ENCODE results near the gene TOP3A. TPM values are rescaled to one million over a fixed set of nuclear protein-coding genes. Genes with fewer than 3 reads are reported as not detected.

Gene TOP3A
- total RNA-seq, 1 experiment from 2014 or later: 68.7 TPM

DNA sequence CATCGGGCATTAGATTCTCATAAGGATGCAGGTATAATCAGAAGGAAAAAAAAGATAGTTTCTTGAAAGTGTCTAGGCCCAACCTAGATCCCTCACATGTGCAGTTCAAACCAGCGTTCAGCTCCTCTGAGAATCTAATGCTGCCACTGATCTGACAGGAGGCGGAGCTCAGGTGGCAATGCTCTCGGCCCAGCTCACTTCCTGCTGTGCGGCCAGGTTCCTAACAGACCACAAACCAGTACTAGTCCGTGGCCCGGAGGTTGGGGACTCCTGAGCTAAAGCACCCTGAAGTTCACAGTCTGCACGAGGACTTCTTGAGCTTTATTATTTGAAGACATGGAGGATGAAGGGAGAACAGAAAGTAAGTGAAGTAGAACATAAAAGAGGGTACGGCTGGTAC, 17.1 kb upstream of the TOP3A start:
- no peak for DNase-seq
- Histone ChIP-seq H2AFZ (ENCODE audit: low read length) (no peak overlapping the region), H3K56ac (ENCODE audit: insufficient read length, low read depth, low read length) (no peak overlapping the region), H2BK12ac (ENCODE audit: insufficient read length, low read depth, low read length) (no peak overlapping the region), H3K9me3 (ENCODE audit: control insufficient read depth, low read depth, low read length) (no peaks in the 10 kb centered on the region), H3K18ac (ENCODE audit: insufficient read length, low read depth, low read length) (no peak overlapping the region), H3K27ac (ENCODE audit: insufficient read length, low read depth, low read length) (no peak overlapping the region), H2BK15ac (ENCODE audit: low read depth, low read length) (no peak overlapping the region), H3T11ph (ENCODE audit: low read length) (no peak overlapping the region), H2BK20ac (ENCODE audit: low read depth, low read length, poor library complexity, severe bottlenecking) (no peak overlapping the region), H4K8ac (replicated peaks; ENCODE audit: insufficient read length, low read depth, low read length) (no peak overlapping the region), H2BK120ac (ENCODE audit: low read depth, low read length, poor library complexity, severe bottlenecking) (no peak overlapping the region), H2AK5ac (ENCODE audit: insufficient read length, low read length) (no peak overlapping the region), H3K4me2 (ENCODE audit: insufficient read depth, insufficient read length, low read length) (no peak overlapping the region), H2BK5ac (ENCODE audit: insufficient read length, low read length) (no peak overlapping the region), H3K4ac (ENCODE audit: low read depth, low read length) (no peak overlapping the region), H3K23me2 (ENCODE audit: insufficient read length, low read depth, low read length, poor library complexity, severe bottlenecking) (no peaks in the 10 kb centered on the region), H3K27me3 (ENCODE audit: insufficient read depth, low read length) (no peaks in the 10 kb centered on the region), H4K91ac (ENCODE audit: insufficient read length, low read depth, low read length) (no peak overlapping the region), H3K14ac (ENCODE audit: insufficient read depth, low read length) (no peak overlapping the region), H3K79me1 (ENCODE audit: insufficient read depth, low read depth, low read length, poor library complexity, severe bottlenecking) (no peaks in the 10 kb centered on the region), H3K9ac (ENCODE audit: extremely low read depth, insufficient read length, low read length) (no peak overlapping the region), H3K4me1 (ENCODE audit: insufficient read depth, low read length) (no peaks in the 10 kb centered on the region), H4K20me1 (ENCODE audit: control insufficient read depth, insufficient read depth, insufficient read length) (no peaks in the 10 kb centered on the region), H3K79me2 (ENCODE audit: insufficient read depth, low read length) (no peaks in the 10 kb centered on the region), H4K5ac (ENCODE audit: insufficient read length, low read depth, low read length) (no peak overlapping the region), H3K23ac (ENCODE audit: insufficient read length, low read depth, low read length) (no peak overlapping the region)
- H3K9me3 Mint-ChIP-seq: peaks cover 0 to 2% of the 10 kb centered on the region in 2 experiments; a peak in 2 of 5 replicates
- WGBS (ENCODE audit: extremely low coverage, insufficient read length, low lambda C conversion rate): no CpG with 5 or more reads among the region's 9 CpGs
- H3K4me3 Mint-ChIP-seq: no peak overlapping the region
- peaks cover 1% of the 10 kb centered on the region; the same call in 1 of the 2 replicates for H3K27me3 Mint-ChIP-seq (ENCODE audit: low read depth)
- TF ChIP-seq, protein P1, sequence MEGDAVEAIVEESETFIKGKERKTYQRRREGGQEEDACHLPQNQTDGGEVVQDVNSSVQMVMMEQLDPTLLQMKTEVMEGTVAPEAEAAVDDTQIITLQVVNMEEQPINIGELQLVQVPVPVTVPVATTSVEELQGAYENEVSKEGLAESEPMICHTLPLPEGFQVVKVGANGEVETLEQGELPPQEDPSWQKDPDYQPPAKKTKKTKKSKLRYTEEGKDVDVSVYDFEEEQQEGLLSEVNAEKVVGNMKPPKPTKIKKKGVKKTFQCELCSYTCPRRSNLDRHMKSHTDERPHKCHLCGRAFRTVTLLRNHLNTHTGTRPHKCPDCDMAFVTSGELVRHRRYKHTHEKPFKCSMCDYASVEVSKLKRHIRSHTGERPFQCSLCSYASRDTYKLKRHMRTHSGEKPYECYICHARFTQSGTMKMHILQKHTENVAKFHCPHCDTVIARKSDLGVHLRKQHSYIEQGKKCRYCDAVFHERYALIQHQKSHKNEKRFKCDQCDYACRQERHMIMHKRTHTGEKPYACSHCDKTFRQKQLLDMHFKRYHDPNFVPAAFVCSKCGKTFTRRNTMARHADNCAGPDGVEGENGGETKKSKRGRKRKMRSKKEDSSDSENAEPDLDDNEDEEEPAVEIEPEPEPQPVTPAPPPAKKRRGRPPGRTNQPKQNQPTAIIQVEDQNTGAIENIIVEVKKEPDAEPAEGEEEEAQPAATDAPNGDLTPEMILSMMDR (conservative IDR thresholded peaks at IDR 0.05): no peak
- H3K27ac Mint-ChIP-seq: no peak overlapping the region
- peaks cover 46 to 86% (median 64%) of the 10 kb centered on the region in 3 experiments for H3K36me3 Mint-ChIP-seq (ENCODE audit: insufficient read depth in 1 of 3, low read depth in 3 of 3)
- H3K4me1 Mint-ChIP-seq: no peaks in the 10 kb centered on the region
